ENCODE data around the gene NOX3. TPM values are rescaled to one million over a fixed set of nuclear protein-coding genes. Genes with fewer than 3 reads are reported as not detected.

NOX3 gene
- total and polyA plus RNA-seq, 2 experiments from 2014 or later: not detected

GRCh38 chr6:155447949-155448348 lies 7.7 kb downstream of the NOX3 start (continued):
- TF ChIP-seq ZNF462 (CRISPR knock-in tag; IDR thresholded peaks at IDR 0.05) (no peak), ETS1 (IDR thresholded peaks at IDR 0.05) (no peak), NANOG (IDR thresholded peaks at IDR 0.05; ENCODE audit: borderline replicate concordance) (no peak), CREB1 (CRISPR knock-in tag; IDR thresholded peaks at IDR 0.05; ENCODE audit: low read depth) (no peak)

GRCh38 chr6:155444952-155445903 lies 10.4 kb downstream of the NOX3 start:
- peaks cover 25% of the 10 kb centered on the region for H3K4me1 Mint-ChIP-seq
- H3K36me3 Mint-ChIP-seq (ENCODE audit: low read depth): no peaks in the 10 kb centered on the region
- peaks cover 3% of the 10 kb centered on the region for H3K27me3 Mint-ChIP-seq (ENCODE audit: insufficient read depth, low read depth, poor library complexity)
- Histone ChIP-seq H4K20me1 (replicated peaks; ENCODE audit: insufficient read depth) (no peaks in the 10 kb centered on the region), H3K4me3 (no peak overlapping the region), H3K27ac (ENCODE audit: low read depth) (no peak overlapping the region), H3F3A (replicated peaks; ENCODE audit: low read depth) (no peaks in the 10 kb centered on the region), H2AFZ (no peak overlapping the region), H3K27me3 (ENCODE audit: insufficient read depth) (no peaks in the 10 kb centered on the region), H3K4me2 (no peak overlapping the region), H3K4me1 (ENCODE audit: insufficient read depth) (peaks cover 18% of the 10 kb centered on the region), H3K79me2 (replicated peaks; ENCODE audit: insufficient read depth) (no peaks in the 10 kb centered on the region), H3K9me2 (ENCODE audit: insufficient read depth) (0 out of 2 replicates have a peak, but pooled peaks cover 4% of the 10 kb centered on the region), H3K36me3 (ENCODE audit: insufficient read depth) (no peaks in the 10 kb centered on the region)
- no peak overlapping the region for H3K4me3 Mint-ChIP-seq
- H3K27ac Mint-ChIP-seq: no peak overlapping the region
- no peak for DNase-seq (ENCODE audit: low spot score)
- no peak for ATAC-seq
- H3K9me3 Mint-ChIP-seq: no peaks in the 10 kb centered on the region
- TF ChIP-seq CREB1 (CRISPR knock-in tag; IDR thresholded peaks at IDR 0.05; ENCODE audit: low read depth): no peak
- TF ChIP-seq REST (IDR thresholded peaks at IDR 0.05; ENCODE audit: unreplicated experiment): no peak
- TF ChIP-seq ZNF114 (CRISPR knock-in tag; IDR thresholded peaks at IDR 0.05): no peak
- TF ChIP-seq POLR2AphosphoS5 (IDR thresholded peaks at IDR 0.05; ENCODE audit: low read depth): no peak
- no peak for TF ChIP-seq JUNB (IDR thresholded peaks at IDR 0.05; ENCODE audit: unreplicated experiment)
- no peak for TF ChIP-seq CTCF (conservative IDR thresholded peaks at IDR 0.05; ENCODE audit: low read depth in 2 of 2)
- TF ChIP-seq ETS1 (IDR thresholded peaks at IDR 0.05): no peak
